ENCODE measurements around the gene TSPAN9. TPM values are rescaled to one million over a fixed set of nuclear protein-coding genes. Genes with fewer than 3 reads are reported as not detected.

TSPAN9 gene
- total and polyA plus RNA-seq, 10 of the 15 experiments (the other 5 are each of a cell fraction or from before 2014, with no cell fraction given): 0.03 to 1.0 (median 0.12) TPM; not detected in 5

DNA sequence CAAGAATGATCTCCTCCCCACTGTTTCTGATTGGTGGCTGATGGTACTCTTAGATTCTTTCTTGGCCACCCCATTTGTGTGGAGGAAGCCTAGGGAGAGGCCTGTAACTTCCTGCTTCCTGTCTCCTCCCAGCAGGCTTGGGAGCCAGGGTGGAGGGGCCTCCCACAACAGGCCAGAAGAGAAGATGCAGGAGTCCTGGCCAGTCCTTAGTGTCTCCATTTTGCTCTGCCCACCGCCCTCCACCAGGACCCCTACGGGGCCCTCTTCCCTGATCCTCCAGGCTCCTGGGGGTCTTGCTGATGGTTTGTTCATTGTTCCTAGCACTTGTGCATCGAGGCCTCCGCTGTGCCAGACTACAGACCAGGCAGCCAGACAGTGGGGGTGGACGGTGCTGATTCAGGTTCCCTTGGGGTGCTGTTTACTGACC is 6.8 kb downstream of the TSPAN9 start:
- Histone ChIP-seq H3K36me3 (ENCODE audit: control insufficient read depth in 2 of 2, insufficient read depth in 2 of 2, low read length in 1 of 2) (no peaks in the 10 kb centered on the region), H3K9ac (ENCODE audit: control insufficient read depth, insufficient read depth, low read length) (no peak overlapping the region), H2AFZ (ENCODE audit: control insufficient read depth, low read depth, low read length) (no peak overlapping the region; the same call in 1 of the 2 replicates), H3K27me3 (replicated peaks in 1 of 2; ENCODE audit: control insufficient read depth in 2 of 2, insufficient read depth in 2 of 2, low read length in 1 of 2) (no peaks in the 10 kb centered on the region; a peak in 1 of 4 replicates), H4K20me1 (ENCODE audit: control insufficient read depth, insufficient read depth) (no peaks in the 10 kb centered on the region), H3K9me3 (replicated peaks; ENCODE audit: control insufficient read depth, insufficient read depth, low read length) (no peaks in the 10 kb centered on the region), H3K27ac (ENCODE audit: control insufficient read depth, insufficient read depth) (no peak overlapping the region), H3K4me1 (ENCODE audit: control insufficient read depth, insufficient read depth, low read length) (no peaks in the 10 kb centered on the region), H3K4me3 (no peak overlapping the region), H3K79me2 (ENCODE audit: control insufficient read depth, insufficient read depth, low read length) (no peaks in the 10 kb centered on the region), H3K4me2 (ENCODE audit: control insufficient read depth, insufficient read depth) (no peak overlapping the region)
- CTCF ChIA-PET: no interaction called here
- TF ChIP-seq CREM (IDR thresholded peaks at IDR 0.05; ENCODE audit: low read depth): no peak
- TF ChIP-seq, protein P1, sequence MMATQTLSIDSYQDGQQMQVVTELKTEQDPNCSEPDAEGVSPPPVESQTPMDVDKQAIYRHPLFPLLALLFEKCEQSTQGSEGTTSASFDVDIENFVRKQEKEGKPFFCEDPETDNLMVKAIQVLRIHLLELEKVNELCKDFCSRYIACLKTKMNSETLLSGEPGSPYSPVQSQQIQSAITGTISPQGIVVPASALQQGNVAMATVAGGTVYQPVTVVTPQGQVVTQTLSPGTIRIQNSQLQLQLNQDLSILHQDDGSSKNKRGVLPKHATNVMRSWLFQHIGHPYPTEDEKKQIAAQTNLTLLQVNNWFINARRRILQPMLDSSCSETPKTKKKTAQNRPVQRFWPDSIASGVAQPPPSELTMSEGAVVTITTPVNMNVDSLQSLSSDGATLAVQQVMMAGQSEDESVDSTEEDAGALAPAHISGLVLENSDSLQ (IDR thresholded peaks at IDR 0.05): no peak
- no peak for TF ChIP-seq POLR2AphosphoS2 (IDR thresholded peaks at IDR 0.05; ENCODE audit: low read depth, low read length)
- TF ChIP-seq EED (IDR thresholded peaks at IDR 0.05; ENCODE audit: low read depth): no peak
- TF ChIP-seq ZNF384 (IDR thresholded peaks at IDR 0.05; ENCODE audit: borderline replicate concordance, low read depth, low read length): no peak
- TF ChIP-seq IRF4 (IDR thresholded peaks at IDR 0.05; ENCODE audit: low read depth, low read length): no peak
- TF ChIP-seq NRF1 (conservative IDR thresholded peaks at IDR 0.05; ENCODE audit: low read depth, low read length): no peak
- no peak for TF ChIP-seq SRF (IDR thresholded peaks at IDR 0.05; ENCODE audit: low read depth in 2 of 2, low read length in 2 of 2)
- TF ChIP-seq NFXL1 (IDR thresholded peaks at IDR 0.05; ENCODE audit: borderline replicate concordance): no peak
- no peak for TF ChIP-seq ZNF217 (IDR thresholded peaks at IDR 0.05)
- no peak for TF ChIP-seq EGR1 (IDR thresholded peaks at IDR 0.05; ENCODE audit: borderline replicate concordance in 1 of 2, low read depth in 2 of 2, low read length in 2 of 2)
- no peak for TF ChIP-seq FOXM1 (IDR thresholded peaks at IDR 0.05; ENCODE audit: low read depth, low read length)
- TF ChIP-seq KAT2A (conservative IDR thresholded peaks at IDR 0.05; ENCODE audit: control insufficient read depth, low read depth, low read length): no peak
- TF ChIP-seq GABPA (IDR thresholded peaks at IDR 0.05; ENCODE audit: low read depth): no peak
- TF ChIP-seq, protein P2, sequence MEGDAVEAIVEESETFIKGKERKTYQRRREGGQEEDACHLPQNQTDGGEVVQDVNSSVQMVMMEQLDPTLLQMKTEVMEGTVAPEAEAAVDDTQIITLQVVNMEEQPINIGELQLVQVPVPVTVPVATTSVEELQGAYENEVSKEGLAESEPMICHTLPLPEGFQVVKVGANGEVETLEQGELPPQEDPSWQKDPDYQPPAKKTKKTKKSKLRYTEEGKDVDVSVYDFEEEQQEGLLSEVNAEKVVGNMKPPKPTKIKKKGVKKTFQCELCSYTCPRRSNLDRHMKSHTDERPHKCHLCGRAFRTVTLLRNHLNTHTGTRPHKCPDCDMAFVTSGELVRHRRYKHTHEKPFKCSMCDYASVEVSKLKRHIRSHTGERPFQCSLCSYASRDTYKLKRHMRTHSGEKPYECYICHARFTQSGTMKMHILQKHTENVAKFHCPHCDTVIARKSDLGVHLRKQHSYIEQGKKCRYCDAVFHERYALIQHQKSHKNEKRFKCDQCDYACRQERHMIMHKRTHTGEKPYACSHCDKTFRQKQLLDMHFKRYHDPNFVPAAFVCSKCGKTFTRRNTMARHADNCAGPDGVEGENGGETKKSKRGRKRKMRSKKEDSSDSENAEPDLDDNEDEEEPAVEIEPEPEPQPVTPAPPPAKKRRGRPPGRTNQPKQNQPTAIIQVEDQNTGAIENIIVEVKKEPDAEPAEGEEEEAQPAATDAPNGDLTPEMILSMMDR (IDR thresholded peaks at IDR 0.05 in 2 of 3, conservative IDR thresholded peaks at IDR 0.05 in 1 of 3; ENCODE audit: control insufficient read depth in 2 of 3, extremely low read depth in 1 of 3, insufficient read depth in 1 of 3, low read depth in 3 of 3, low read length in 3 of 3): no peak
- no peak for TF ChIP-seq RCOR1 (conservative IDR thresholded peaks at IDR 0.05; ENCODE audit: low read depth, low read length)
- TF ChIP-seq, protein P3, sequence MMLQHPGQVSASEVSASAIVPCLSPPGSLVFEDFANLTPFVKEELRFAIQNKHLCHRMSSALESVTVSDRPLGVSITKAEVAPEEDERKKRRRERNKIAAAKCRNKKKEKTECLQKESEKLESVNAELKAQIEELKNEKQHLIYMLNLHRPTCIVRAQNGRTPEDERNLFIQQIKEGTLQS (IDR thresholded peaks at IDR 0.05; ENCODE audit: borderline replicate concordance, extremely low read depth, low read depth, low read length): no peak
- TF ChIP-seq, protein P4, sequence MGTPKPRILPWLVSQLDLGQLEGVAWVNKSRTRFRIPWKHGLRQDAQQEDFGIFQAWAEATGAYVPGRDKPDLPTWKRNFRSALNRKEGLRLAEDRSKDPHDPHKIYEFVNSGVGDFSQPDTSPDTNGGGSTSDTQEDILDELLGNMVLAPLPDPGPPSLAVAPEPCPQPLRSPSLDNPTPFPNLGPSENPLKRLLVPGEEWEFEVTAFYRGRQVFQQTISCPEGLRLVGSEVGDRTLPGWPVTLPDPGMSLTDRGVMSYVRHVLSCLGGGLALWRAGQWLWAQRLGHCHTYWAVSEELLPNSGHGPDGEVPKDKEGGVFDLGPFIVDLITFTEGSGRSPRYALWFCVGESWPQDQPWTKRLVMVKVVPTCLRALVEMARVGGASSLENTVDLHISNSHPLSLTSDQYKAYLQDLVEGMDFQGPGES (IDR thresholded peaks at IDR 0.05): no peak
- no peak for TF ChIP-seq STAT1 (conservative IDR thresholded peaks at IDR 0.05)
- TF ChIP-seq JUND (IDR thresholded peaks at IDR 0.05; ENCODE audit: low read depth, low read length): no peak
- intact Hi-C loops (cut with micrococcal nuclease; ENCODE audit: unreplicated experiment): no loop called here
- BruUV-seq (replicated peaks): no TSS peak
- RAD21 ChIA-PET (ENCODE audit: unreplicated experiment): no interaction called here
- 56% methylated on average over 5 of the region's 5 CpGs for WGBS (ENCODE audit: insufficient coverage, insufficient replicate concordance, low lambda C conversion rate, missing lambda C conversion rate)
- ATAC-seq (no peak), DNase-seq (ENCODE audit: low read depth, low spot score) (no peak), FAIRE-seq (no peak)
- POLR2A ChIA-PET: no interaction called here
- SMC1A ChIA-PET (ENCODE audit: uncharacterized antibody, unreplicated experiment): no interaction called here
- in situ Hi-C loops (cut with MboI): no loop called here
